HG02763 (cell line): ENCODE measurements around the gene OR52J3.
"Not testable (repeated sequence)": the region's sequence is repeated elsewhere in the genome, so short reads cannot be mapped to it uniquely, and the experiment has no call there.

ENCODE experiments used
- ATAC-seq: cut with Tn5 transposase; IDR thresholded peaks from one replicate; pipeline ENCODE4 v1.9.1; 2021; ENCODE audit warnings: mild to moderate bottlenecking, moderate library complexity; ENCODE audit not compliant: unreplicated experiment

The OR52J3 gene

DNA sequence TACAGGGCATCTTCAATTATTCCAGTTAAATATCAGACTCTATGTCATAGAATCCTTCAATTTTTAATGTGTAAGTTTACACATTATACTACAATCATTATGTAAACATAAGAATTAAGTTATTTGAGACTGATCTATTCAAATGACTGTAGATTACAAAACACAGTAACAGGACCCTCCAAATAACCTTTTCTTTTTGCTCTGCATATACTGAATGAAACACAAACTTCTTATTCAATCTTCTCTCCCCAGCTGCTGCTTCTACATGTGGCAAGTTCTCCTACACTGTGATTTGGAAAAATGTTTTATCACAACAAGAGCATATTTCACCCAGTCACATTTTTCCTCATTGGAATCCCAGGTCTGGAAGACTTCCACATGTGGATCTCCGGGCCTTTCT, at the start of gene OR52J3:
Gene OR52J3, plus strand, starts transcription at position 301 of the 400 bp plus-strand sequence. Its CDS starts 0 bp downstream, at position 301.
- no peak for ATAC-seq

DNA sequence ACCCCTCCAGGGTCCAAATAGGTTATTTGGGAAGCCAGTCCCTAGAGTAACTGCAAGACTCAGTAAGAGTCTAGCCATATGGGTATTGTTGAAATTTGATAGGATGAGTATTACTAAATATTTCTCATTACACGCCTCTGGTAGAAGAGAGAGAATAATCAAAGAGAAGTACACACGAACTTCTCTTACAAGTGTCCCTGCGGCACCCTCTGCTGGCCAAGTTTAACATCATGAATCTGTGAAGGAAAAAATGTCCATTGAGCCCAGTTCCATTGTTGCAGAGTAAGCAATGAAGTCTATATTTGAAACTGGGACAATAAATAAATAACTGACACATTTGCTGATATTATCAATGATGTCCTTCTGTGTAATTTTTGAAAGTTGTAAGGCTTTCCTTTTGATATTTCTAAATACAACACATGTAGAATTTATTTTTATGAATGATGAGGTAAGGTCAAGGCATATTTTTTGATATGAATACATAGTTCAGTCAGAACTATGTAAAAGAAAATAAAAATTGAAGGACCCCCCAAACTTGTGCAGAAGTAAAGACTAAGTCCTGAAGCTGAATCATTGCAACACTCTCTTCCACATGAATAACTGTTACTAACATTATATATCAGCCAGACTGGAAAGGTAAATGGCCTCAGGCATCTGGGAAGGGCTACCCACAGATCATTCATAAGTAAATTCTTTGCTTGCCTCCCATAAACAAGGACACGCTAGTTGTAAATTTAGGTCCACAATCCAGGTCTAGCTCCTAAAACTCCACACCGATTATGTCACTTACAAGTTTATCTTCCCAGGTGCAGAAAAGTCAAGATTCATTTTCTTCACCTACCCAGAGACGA, 41.7 kb upstream of the OR52J3 start:
- no peak for ATAC-seq

DNA sequence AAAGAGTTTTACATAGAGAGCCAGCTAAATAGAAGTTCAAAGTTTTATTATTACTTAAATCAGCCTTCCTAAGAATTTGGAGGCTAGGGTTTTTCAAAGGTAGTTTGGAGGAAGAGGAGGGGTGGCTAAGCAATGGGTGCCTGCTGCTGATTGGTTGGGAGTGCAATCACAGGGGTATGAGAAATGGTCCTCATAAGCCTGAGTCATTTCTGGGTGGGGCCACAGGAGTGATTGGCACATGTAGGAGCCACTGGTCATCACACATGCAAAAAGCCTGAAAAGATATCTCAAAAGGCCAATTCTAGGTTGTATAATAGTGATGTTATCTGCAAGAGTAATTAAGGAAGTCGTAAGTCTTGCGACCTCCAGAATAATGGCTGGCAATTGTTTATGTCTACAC, 38.8 kb upstream of the OR52J3 start:
- no peak for ATAC-seq

DNA sequence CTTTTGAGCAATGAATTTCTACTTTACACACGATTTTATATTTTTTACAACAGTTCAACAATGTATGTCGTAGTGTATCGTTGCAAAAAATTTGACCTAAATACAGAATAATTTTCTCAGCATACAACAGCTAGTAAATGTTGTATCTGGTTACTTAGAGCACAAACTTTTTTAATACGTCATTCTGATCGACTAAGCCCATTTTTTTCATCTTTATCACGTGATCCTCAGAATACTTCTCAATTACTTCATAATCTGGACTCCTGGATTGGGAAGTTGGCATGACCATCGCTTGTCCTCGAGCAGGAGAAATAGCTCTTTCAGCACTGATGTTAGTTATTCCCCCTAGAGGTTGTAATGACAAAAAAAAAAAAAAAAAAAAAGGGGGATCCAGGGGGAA, 35.1 kb upstream of the OR52J3 start:
- no peak for ATAC-seq

DNA sequence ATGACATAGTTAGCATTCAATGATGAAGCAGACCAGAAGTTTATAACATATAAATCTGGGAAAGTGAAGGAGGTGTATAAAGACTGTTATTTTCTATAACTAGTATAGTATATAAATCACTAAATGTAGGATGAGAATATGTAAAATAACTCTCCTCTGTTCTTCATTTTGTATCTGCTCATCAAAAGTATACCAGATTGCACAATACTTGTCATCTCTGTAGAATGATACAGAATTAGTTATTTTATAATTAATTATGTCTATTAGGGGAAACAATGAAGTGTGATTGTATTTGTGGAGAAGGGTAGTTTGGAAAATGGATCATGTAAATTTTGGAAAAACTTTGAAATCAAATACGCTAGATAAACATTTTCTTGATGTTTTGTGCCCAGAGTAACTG, 33.3 kb upstream of the OR52J3 start:
- ATAC-seq: no peak

DNA sequence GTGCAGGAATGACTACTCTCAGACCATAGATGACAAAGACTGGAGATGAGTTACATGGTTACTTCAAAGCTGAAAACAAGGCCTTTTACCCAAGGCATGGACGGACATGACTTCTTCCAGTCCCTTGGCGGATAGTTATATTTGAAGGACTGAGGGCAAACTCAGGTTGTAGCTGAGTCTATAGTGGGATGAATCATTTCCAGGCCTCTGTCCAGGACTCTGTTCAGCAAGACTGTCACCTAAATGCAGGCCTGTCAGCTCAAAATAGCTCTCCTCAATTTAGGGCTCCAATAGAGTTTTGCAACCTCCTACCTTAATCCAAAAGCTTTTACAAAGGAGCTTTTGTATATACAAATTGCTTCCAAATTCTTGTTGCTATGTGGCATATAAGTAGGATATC, 24.3 kb upstream of the OR52J3 start:
- no peak for ATAC-seq

DNA sequence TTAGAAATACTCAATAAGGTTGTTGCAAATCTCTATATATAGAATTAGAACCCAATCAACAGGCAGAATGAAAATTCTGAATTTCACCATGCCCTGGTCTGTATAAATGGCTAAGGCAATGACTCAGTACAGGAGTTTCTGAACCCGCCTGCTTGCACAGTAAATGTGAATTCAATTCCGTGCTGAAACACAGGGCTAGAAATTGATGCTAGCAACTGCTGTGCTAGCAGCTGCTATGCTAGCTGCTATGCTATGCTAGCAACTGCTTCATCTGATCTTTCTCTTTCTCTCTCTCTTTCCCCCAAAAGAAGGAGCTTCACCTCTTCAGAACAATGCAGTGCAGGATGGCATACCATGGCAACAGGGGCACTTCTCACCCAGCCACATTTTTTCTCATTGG, 9.7 kb upstream of the OR52J3 start:
- no peak for ATAC-seq

GRCh38 chr11:5037926-5038325, 8.4 kb upstream of the OR52J3 start:
- ATAC-seq: no peak

DNA sequence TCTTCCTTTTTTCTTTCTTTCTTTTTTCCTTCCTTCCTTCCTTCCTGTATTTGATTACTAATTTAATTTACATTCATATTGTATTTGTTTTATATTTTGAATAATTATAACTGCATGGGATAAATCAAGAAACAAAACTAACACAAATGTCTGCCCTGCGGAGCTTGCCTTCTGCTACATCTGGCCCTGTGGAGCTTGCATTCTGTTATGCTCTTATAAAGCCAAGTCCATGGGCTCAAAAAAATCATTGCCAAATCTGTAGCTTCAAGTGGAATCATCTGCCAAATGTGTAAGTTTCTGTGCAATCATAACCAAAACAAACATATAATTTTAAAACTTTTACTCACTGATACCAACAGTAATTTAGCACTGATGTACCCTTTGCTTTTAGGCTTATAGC, 8.0 kb upstream of the OR52J3 start:
- ATAC-seq: no peak

- ATAC-seq: no peak
These were observed 5.5 kb upstream of the OR52J3 start for GRCh38 chr11:5040876-5041275.

DNA sequence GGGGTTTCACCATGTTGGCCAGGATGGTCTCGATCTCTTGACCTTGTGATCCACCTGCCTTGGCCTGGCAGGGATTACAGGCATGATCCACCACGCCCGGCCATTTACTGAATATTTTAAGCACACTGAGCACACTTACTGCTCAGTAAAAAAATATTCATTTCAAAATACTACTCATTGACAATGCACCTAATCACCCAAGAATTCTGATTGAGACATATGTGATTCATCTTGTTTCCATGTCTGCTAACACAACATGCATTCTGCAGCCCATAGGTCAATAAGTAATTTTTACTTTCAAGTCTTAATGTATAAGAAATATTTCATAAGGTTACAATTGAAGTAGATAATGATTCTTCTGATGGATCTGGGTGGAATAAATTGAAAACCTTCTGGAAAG, 4.2 kb upstream of the OR52J3 start:
- ATAC-seq: no peak

- ATAC-seq: no peak
These were observed 2.9 kb upstream of the OR52J3 start for GRCh38 chr11:5043380-5043779.

DNA sequence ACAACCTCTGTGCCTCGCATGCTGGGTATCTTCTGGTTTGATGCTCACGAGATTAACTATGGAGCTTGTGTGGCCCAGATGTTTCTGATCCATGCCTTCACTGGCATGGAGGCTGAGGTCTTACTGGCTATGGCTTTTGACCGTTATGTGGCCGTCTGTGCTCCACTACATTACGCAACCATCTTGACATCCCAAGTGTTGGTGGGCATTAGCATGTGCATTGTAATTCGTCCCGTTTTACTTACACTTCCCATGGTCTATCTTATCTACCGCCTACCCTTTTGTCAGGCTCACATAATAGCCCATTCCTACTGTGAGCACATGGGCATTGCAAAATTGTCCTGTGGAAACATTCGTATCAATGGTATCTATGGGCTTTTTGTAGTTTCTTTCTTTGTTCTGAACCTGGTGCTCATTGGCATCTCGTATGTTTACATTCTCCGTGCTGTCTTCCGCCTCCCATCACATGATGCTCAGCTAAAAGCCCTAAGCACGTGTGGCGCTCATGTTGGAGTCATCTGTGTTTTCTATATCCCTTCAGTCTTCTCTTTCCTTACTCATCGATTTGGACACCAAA, 516 bp downstream of the OR52J3 start:
- no peak for ATAC-seq

DNA sequence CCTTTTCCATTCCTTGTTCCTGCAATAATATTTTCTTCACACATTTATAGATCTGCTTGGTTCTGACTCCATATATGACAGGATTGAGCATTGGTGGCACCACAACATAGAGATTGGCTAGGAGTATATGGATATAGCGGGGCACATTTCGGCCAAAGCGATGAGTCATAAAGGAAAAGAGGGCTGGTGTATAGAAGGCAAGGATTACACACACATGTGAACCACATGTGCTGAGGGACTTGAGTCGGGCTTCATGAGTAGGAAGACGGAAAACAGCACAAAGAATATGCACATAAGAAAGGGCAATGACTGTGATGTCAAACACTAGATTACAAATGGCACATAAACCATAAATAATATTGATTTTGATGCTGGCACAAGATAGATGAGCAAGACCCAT, 12.4 kb downstream of the OR52J3 start:
- not testable (repeated sequence) for ATAC-seq

- no peak for ATAC-seq
These were observed 13.1 kb downstream of the OR52J3 start, which contains the start of gene OR52E2 for GRCh38 chr11:5059391-5059790. Gene OR52E2 (minus strand): TSS chr11:5059627. CDS start chr11:5059627, 0 bp downstream.

DNA sequence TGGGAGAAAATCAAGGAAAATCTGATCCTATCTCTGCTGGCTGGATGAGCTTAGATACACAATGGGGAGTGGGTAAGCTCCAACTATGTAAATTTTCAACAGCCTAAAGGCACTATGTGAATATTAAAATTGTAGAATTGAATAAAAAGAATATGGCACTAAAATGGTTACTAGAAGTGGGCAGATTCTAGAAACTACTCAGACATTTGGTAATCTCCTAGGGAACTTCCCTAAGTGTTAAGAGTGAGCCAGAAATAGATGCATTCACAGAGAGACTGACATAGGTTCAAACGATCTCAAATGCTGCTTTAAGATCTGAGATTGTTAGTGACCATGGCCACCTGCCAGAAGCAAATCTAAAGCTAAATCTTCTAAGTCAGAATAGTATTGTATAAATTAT, 18.7 kb downstream of the OR52J3 start:
- no peak for ATAC-seq

- ATAC-seq: no peak
These were observed 22.9 kb downstream of the OR52J3 start, which contains the start of gene OR52E1 for GRCh38 chr11:5069272-5069671. Gene OR52E1 (plus strand): TSS chr11:5069572.

DNA sequence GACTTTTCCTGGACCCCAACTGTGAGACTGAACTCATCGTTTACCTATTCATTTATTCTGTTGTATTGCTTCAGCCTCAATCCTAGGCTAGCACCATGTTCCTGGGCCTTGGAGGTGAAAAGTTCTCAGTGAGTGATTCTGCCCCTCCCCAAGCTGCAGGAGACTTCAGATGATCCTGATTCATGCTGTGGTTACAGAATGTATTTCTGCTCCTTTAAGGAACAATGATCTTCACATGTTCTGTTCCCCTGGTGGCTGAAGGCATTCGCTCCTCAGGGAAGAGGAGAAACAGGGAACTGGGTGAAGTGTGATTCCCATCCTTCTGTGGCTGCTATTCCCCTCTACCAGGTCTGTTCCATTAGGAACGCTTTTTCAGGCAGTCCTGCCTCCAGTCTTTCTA, 25.5 kb downstream of the OR52J3 start:
- no peak for ATAC-seq

GRCh38 chr11:5081405-5081804, 35.1 kb downstream of the OR52J3 start:
- ATAC-seq: no peak

- no peak for ATAC-seq
These were observed 37.3 kb downstream of the OR52J3 start for GRCh38 chr11:5083602-5084001.

DNA sequence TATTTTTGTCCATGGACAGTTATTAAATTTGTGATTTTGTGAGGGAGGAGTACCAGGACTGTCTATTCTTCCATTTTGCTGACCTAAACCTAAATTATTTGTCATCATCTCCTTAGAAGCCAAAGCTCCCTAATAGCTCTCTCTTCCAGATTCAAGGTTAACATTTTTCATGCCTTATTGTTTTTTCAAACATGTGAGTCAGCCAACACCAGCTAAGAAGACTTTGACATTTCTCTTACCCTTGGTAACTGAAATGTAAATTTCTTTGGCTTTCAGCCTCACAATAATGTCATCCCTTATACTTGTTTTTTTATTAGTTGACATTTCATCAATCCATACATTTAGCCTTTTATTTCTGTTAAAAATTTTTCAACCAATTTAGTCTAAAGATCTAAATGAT, 42.2 kb downstream of the OR52J3 start:
- ATAC-seq: no peak

DNA sequence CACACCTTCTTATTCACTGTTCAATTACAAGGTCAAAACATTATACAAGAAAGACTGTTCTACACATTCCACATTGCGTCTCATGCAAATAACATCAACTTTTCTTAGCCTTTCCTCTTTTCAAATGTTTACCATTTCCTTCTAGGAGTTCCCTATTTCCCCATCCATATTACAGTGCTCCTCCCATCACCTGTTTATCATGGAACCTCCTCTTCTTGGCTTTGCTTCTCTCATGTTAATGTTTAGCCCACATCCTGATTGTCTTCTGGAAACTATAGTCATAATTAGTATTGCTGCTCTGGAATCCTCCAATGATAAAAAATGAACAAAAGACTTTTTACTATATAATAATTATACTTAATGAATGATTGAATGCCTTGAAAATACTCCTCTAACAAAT, 44.3 kb downstream of the OR52J3 start:
- no peak for ATAC-seq
